ENCODE results near the gene YLPM1.

YLPM1 gene

GRCh38 chr14:74866708-74867389 is 103.7 kb downstream of the YLPM1 start:
- in situ Hi-C loops (cut with HindIII; ENCODE audit: low sequenced_read_pairs), result no loop called here

GRCh38 chr14:74867673-74868072 is 104.6 kb downstream of the YLPM1 start:
- in situ Hi-C loops (cut with HindIII; ENCODE audit: low sequenced_read_pairs), result no loop called here

- in situ Hi-C loops (cut with HindIII; ENCODE audit: low sequenced_read_pairs), result no loop called here
Measured at GRCh38 chr14:74868739-74869138, 105.6 kb downstream of the YLPM1 start.

DNA sequence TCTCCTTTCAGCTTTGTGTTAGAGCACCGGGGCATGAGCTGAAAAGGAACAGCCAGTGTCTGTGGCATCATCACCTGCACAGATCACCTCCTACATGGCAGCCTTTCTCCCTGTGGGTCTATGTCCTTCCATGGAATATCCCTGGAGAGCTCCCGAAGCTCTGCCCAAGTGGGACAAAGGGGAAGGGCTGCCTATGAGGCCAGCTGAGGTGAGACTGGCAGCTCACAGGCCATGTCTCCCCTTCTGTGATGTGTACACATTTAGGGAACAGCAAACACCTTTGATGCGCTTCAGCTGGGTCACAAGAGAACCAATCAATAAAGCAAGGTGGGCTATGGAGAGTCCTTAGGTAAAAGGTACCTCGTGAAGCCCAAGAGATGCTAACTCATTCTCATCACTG is 108.7 kb downstream of the YLPM1 start:
- in situ Hi-C loops (cut with HindIII; ENCODE audit: low sequenced_read_pairs), result no loop called here

DNA sequence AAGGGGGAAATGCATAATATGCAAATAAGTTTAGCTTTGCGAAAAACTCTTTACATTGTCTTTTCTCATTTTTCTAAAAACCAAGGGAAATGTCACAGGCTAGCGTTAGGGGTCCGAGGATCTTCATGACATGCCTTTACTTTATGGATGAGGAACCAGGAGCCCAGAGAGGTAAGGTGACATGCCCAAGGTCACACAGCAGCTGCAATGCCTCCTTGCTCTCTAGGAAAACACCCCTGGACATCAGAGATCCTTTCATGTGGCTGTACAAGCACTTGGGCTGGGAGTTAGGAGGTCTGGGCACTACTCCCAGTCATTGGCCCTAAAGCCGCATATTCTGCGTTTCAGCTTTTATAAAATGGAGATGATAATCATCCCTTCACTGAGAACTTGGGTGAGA is 112.1 kb downstream of the YLPM1 start:
- in situ Hi-C loops (cut with HindIII; ENCODE audit: low sequenced_read_pairs), result no loop called here

DNA sequence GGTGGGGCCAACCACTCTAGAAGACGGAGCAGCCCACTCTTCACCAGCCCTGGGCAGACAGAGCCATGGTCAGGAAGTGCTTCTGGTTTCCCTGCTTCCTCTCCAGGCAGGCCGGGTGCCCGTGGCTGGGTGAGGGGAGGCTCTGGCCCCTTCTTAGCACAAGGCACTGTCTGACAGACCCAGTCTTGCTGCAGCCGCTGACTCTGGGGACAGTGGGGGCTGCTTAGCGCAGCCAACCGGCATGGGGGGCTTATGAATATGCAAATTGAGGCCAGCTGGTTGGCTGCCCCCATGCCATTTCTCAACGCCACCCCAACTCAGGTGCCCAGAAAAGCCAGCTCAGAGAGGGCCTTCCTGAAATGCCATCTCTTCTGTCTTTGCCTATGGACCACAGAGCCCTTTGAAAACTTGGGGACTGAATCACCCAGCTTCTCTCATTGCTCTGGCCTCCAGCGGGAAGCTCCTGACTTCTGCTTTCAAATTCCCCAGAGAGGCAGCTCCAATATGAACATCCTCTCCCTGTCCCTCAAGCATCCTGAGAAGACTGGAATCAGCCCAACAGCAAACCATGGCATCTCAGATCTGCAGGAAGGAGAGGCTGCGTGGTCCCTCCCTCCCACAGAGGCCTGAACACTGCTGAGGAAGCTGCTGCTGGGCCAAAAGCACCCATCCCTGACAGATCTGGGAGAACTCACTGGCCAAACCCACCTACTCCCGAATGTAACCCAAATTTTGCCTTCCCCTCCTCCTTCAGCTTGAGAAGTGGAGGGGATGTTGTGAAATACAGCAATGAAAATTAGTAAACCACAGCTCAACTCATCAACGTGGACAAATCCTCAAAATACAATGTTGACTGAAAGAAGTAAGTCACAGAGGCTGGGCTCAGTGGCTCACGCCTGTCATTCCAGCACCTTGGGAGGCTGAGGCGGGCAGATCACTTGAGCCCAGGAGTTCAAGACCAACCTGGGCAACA is 113.1 kb downstream of the YLPM1 start, which contains the start of gene PROX2:
PROX2 (minus strand) TSS at position 205 of the 973 bp plus-strand sequence. CDS start 12,311 bp downstream, outside the sequence.
- in situ Hi-C loops (cut with HindIII; ENCODE audit: low sequenced_read_pairs), result no loop called here

DNA sequence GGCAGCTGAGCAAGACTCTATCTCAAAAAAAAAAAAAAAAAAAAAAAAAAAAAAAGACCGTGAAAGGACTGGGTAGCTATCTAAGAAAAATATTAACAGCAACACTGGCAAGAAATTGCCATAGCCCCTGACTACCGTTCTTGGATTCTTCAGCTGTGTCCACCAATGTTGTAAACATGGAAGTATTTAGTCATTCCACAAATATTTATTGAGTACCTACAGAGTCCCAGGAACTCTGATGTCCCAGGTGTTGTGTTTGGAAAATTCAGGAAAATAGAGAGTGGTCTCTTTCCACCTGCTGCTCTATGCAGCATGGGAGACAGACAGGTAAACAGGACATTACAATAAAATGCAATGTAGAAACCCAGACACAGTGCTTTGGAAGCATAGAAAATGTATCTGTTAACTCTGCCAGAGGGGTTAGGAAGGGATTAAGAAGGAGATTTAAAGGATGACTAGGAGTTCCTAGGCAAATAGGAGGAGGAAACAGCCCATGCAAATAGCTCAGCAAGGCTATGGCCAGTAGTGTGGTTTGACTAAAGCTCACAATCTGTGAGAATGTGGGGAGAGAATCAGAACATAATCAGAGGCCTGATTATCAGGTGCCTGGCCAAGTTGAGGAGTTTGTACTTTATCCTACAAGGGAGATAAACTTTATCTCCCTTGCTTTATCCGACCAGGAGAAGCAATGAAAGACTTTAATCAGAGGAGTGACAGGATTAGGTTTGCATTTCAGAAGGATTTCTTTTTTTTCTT is 116.5 kb downstream of the YLPM1 start:
- in situ Hi-C loops (cut with HindIII; ENCODE audit: low sequenced_read_pairs), result no loop called here

DNA sequence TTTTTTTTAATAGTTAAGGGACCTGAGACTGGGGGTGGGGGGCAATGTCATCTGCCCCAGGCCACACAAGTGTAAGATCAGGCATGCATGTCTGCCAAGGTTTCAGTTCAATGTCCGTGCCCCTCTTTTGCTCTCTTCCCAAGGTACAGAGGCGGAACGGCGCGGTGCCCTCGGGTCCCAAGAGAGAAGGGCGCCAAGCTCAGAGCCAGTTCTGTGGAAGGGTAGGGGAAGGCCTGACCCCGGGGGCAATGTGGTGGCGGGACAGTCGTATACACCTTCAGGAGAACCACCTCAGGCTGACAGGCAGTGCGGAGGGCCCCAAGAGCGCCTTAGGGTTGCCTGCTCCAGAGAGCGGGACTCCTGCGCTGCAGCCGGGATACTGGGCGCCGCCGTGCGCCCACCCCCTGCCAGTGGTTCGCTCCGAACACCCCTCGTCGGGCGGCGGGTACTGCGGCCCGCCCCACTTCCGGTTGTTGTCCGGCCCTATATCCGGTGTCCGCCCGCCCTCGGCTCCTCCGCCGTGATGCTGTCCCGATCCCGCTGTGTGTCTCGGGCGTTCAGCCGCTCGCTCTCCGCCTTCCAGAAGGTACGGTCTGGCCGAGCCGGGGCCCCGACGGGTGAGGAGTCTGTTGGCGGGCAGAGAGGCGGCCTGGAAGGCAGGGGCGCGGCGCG is 118.5 kb downstream of the YLPM1 start, which contains the start of gene DLST:
DLST (plus strand) TSS at position 486 of the 672 bp plus-strand sequence; CDS start at position 524, 38 bp downstream.
- in situ Hi-C loops (cut with HindIII; ENCODE audit: low sequenced_read_pairs), result no loop called here

DNA sequence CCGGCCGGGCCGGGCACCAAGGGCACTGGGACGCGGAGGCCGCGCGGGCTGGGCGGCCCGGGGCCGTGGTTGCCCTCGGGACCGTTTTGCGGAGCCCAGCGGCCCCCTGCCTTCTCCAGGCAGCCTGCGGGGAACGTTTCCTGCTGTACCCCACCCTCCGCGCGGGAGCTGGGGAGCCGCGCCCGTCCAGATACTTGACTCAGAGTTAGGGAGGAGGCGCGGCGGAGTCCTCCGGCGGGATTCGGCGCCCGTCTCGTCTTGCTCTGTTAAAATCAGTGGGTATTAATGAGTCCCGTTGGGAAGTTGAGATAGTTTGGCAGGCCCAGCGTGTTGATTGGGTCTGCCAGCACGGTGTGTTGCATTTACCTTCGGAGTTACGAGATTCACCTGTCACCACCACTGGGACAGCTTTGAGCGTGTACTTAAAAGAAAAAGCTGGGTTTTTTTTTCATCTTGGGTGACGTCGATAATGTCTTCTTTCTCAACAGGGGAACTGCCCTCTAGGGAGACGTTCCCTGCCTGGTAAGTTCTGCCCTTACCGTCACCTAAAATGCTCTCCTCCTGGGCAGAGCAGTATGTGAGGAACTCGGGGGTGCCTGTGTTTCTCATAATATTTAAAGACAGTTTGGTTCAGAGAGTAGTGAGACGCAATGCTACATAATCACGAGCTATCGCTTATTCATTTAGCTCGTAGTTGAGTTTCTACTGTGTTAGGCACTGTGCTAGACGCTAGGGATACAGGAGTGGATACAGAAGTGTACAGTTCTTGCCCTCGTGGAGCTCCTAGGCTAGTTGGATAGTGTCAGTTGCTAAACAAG is 119.2 kb downstream of the YLPM1 start:
- in situ Hi-C loops (cut with HindIII; ENCODE audit: low sequenced_read_pairs), result no loop called here
